HL-60/S4 treated with phorbol 12-myristate 13-acetate at 8.2 ng/mL for 4 days and 3 days (cell line): Measurements from ENCODE around the gene DCAF16.

Source experiments
- in situ Hi-C: fragments of 300-500 bp; cut with MboI; formaldehyde crosslinking; loops from 2 replicates; pipeline ENCODE4 v1.15.0; 2022; ENCODE audit warnings: low sequenced_read_pairs

Gene DCAF16

GRCh38 chr4:17786567-17786966 is 24.0 kb downstream of the DCAF16 start:
- in situ Hi-C loops: no loop called here

DNA sequence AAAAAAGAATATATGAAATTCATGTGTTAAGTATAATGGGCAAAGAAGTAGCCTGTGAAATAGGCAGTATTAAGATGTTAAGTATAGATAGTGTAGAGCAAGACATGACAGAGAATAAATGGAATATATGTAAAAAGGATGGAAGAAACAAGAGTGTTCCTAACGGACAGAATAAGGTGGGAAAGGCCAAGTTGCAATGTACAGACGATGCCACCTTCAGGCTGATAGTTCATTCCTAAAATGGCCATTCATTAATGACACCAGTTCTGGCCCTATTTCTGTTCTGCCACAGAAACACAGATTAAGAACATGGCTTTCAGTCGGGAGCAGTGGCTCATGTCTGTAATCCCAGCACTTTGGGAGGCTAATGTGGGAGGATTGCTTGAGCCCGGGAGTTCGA is 24.7 kb downstream of the DCAF16 start:
- in situ Hi-C loops: no loop called here

DNA sequence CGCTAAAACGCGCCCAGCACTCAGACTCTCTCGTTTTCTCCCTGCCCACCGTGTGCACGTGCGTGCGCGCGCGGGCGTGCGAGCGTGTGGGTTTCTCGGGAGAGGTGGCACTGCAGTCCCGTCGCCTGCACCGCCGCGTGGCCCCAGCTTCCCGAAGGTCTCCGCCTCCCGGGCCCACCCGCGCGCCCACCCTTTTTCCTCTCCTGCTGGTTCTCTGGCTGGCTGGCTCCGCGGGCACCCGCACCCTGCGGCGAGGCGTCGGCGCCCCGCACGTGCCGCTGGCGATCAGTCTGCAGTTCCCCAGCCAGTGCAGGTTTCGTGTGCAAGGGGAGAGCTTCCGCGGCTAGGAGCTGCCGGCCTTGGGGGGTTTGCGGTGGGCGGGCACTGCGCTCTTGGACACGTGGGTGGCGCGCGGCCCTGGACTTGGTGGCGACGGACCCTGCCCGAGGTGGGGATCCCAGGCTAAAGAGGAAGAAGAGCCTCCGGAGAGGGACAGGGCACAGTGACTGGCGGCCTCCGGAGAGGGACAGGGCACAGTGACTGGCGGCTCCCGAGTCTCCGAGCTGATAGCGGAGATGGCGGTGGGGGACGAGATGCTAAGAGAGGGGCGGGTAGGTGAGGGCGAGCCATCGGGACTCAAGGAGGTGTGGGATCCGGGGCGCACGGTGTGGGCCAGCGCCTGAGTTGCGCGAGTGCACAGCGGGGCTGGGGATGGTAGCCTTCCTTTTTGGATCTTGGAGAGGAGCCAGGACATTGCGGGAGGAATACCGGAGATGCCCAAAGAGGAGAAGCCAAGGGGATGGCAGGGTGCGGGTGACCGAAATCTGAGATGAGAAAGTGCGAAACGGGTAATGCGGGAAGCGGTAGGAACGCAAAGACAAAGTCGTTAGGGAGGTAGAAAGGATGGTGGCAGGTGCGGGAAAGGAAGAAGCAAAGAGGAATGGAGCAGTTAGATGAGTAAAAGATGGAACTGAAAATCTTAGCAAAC is 29.0 kb downstream of the DCAF16 start, which contains the start of gene FAM184B:
Gene FAM184B, minus strand, starts transcription at position 322 of the 988 bp plus-strand sequence. CDS start 322 bp downstream, outside the sequence.
- in situ Hi-C loops: no loop called here

- in situ Hi-C loops: no loop called here
These were observed 29.9 kb downstream of the DCAF16 start for GRCh38 chr4:17780501-17781299.

DNA sequence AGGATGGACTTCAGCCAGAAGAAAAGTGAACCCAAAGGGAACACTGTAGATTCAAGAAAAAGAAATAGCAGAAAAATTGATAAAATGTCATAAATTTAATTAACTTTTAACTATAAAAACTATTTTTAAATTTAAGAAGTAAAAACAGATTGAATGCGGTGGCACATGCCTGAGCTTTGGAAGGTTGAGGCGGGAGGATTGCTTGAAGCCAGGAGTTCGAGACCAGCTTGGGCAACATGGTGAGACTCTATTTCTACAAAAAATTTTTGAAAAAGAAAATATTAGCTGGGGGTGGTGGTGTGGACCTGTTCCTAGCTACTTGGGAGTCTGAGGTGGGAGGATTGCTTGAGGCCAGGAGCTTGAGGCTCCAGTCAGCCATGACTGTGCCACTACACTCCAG is 32.1 kb downstream of the DCAF16 start:
- in situ Hi-C loops: no loop called here

DNA sequence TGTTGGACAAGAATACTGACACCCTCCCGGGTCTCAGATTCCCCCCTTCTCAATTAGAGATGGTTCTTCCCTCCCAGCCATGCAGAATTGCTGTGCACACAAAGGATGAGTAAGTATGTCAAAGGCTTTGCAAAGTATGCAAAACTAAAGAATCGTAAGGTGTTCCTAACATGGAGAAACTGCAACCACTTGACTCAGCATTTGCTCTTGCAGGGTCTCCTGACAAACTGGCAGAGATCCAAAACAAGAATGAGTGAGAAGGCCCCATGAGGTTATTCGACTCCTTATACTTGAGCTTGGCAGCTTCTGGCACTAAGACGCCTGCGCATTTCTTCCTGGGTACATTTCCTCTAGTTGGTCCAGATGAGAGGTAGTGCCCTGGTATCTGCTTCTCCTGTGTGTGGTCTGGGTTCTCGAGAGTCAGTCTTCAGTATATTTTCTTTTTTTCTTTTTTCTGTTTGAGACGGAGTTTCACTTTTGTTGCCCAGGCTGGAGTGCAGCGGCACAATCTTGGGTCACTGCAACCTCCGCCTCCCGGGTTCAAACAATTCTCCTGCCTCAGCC is 37.3 kb downstream of the DCAF16 start:
- in situ Hi-C loops: no loop called here

- in situ Hi-C loops: no loop called here
These were observed 39.2 kb downstream of the DCAF16 start for GRCh38 chr4:17771284-17771908.

DNA sequence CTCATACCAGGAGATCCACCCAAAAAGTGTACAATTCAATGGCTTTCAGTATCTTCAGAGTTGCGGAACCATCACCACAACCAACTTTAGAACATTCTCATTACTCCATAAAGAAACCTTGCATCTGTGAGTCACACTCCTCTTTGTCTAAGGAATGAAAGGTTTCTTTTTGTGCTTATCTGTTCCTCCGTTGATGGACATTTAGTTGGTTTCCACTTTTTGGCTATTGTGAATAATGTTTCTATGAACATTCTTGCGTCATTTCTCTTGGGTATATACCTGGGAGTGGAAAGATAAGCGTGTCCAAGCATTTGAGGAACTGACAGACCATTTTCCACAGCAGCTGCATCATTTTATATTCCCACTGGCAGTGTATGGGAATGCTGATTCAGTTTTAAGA is 39.7 kb downstream of the DCAF16 start:
- in situ Hi-C loops: no loop called here

DNA sequence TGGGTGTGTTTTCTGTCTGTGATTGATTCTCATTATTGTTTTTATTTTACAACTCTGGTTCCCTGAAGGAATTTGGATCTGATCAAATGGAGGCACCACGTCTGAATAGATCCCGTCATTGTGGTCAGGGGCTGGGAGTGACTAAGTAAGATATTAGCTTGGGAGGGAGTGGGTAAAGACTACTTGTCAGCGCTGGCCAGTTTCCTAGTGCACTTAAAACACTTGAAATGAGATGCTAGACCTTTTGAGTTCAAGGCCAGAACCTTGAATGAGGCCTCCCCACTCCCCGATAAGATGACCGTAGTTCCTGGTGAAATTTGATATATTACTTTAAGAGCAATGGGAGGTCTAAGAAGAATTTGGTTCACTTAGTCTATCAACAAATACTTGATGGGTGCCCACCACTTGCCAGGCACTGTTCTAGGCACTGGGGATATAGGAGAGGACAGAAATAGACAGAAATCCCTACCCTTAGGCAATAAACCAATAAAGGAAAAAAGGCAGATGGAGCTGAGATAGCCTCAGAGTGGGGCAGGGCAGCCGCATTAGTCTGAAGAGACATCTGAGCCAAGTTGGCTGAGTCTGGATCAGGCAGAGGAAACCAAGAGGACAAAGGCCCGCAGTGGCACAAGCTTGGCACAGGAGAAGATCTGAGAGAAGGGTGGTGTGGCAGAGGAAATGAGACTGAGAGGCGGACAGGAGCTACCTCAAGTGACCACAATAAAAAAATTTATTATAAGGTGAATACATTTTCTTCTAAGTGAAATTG is 41.0 kb downstream of the DCAF16 start:
- in situ Hi-C loops: no loop called here

DNA sequence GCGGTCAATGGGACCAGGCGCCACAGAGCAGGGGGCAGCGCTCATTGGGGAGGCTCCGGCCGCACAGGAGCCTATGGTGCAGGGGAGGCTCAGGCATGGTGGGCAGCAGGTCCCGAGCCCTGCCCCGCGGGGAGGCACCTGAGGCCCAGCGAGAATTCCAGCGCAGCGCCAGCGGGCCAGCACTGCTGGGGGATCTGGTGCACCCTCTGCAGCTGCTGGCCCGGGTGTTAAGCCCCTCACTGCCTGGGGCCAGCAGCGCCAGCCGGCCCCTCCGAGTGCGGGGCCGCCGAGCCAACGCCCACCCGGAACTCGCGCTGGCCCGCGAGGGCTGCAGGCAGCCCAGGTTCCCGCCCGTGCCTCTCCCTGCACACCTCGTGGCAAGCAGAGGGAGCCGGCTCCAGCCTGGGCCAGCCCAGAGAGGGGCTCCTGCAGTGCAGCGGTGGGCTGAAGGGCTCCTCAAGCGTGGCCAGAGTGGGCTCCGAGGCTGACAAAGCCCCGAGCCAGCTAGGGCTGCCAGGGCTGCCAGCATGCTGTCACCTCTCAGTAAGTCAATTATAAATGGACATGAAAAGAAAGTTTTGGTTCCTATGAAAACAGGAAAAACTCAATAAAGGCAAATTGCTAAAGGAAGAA is 43.6 kb downstream of the DCAF16 start:
- in situ Hi-C loops: no loop called here

DNA sequence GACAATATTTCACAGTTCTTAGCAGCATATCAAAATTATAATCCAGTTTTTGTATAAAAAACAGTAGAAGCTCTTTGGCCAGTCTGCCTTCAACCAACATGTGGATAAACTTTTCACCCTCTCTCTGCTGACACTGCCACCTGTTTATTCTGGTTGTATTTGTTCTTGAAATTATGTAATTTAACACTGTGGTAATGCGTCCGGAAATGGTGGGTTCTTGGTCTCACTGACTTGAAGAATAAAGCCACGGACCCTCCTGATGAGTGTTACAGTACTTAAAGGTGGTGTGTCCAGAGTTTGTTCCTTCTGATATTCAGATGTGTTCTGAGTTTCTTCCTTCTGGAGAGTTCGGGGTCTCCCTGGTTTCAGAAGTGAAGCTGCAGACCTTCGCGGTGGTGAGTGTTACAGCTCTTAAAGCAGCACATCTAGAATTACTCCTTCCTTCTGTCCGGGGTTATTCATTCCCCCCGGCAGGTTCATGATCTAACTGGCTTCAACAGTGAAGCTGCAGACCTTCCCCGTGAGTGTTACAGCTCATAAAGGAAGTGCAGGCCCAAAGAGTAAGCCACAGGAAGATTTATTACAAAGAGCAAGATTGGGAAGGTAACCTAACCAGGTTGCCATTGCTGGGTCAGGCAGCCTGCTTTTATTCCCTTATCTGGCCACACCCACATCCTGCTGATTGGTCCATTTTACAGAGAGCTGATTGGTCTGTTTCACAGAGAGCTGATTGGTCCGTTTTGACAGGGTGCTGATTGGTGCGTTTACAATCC is 44.9 kb downstream of the DCAF16 start:
- in situ Hi-C loops: no loop called here

- in situ Hi-C loops: no loop called here
These were observed 46.6 kb downstream of the DCAF16 start for GRCh38 chr4:17763931-17764330.

GRCh38 chr4:17763416-17763815 is 47.1 kb downstream of the DCAF16 start:
- in situ Hi-C loops: no loop called here

GRCh38 chr4:17762726-17763125 is 47.8 kb downstream of the DCAF16 start:
- in situ Hi-C loops: no loop called here

- in situ Hi-C loops: no loop called here
These were observed 49.5 kb downstream of the DCAF16 start for GRCh38 chr4:17761062-17761461.

DNA sequence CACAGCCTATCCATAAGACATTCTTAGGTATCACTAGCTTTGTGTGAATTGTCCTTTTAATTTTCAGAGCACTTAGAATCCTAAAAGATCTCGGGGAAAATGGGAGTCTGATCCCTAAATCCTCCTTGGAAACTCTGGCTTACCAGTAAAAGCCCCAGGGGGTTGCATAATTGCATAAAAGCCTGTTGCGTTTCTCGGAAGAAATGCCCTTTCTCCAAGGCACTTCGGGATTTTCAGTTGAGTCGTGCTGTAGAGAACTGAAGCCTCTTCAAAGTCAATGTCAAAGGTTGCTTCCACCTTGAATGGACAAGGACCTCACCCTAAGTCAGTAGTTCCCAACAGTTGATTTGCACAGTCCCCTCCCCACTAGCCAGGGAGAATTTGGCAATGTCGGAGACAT is 49.9 kb downstream of the DCAF16 start:
- in situ Hi-C loops: no loop called here

DNA sequence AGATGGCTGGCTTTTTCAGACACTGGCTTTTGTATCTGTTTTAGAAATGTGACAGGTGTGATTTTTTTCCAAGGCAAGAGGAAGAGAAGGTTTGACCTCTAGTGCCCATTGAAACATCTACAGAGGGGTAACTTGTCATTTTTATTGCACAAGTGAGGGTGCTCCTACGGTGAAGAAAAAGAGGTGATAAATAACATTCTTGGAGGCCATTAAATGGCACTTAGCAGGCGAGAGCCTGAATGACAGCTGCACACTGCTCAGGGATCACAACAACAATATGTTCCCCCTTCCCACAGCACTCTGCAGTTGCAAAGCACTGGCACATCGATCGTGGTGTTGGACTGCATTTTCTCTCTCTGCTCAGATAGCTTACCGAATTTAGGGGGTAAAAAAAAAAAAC is 52.1 kb downstream of the DCAF16 start:
- in situ Hi-C loops: no loop called here

GRCh38 chr4:17757621-17758020 is 52.9 kb downstream of the DCAF16 start:
- in situ Hi-C loops: no loop called here

- in situ Hi-C loops: no loop called here
These were observed 56.9 kb downstream of the DCAF16 start for GRCh38 chr4:17753646-17754045.
